ENCODE measurements around the gene GINS2.

GINS2 gene

GRCh38 chr16:85637808-85638647, 50.7 kb downstream of the GINS2 start:
- Histone ChIP-seq H3K9me3 (ENCODE audit: severe bottlenecking) (no peaks in the 10 kb centered on the region), H3K36me3 (peaks cover 54% of the 10 kb centered on the region), H3K27me3 (ENCODE audit: insufficient read depth, low read depth, severe bottlenecking) (no peaks in the 10 kb centered on the region), H3K4me3 (ENCODE audit: low read depth, low read length) (no peak overlapping the region), H3K27ac (no peak overlapping the region)
- DNase-seq = no peak
- no peak for TF ChIP-seq CTCF (IDR thresholded peaks at IDR 0.05; ENCODE audit: low read depth, low read length)

- Histone ChIP-seq H3K27ac (no peak overlapping the region), H3K27me3 (ENCODE audit: insufficient read depth, low read depth, severe bottlenecking) (no peaks in the 10 kb centered on the region), H3K9me3 (ENCODE audit: severe bottlenecking) (no peaks in the 10 kb centered on the region), H3K36me3 (peaks cover 54% of the 10 kb centered on the region), H3K4me3 (ENCODE audit: low read depth, low read length) (no peak overlapping the region)
- TF ChIP-seq CTCF (IDR thresholded peaks at IDR 0.05; ENCODE audit: low read depth, low read length) = no peak
- no peak for DNase-seq
Observed at GRCh38 chr16:85637061-85637807, 51.5 kb downstream of the GINS2 start.

GRCh38 chr16:85636234-85636812, 52.4 kb downstream of the GINS2 start:
- TF ChIP-seq CTCF (IDR thresholded peaks at IDR 0.05; ENCODE audit: low read depth, low read length) = no peak
- H3K36me3 ChIP-seq = peaks cover 48% of the 10 kb centered on the region
- no peak overlapping the region for H3K4me3 ChIP-seq (ENCODE audit: low read depth, low read length)
- H3K27me3 ChIP-seq (ENCODE audit: insufficient read depth, low read depth, severe bottlenecking) = no peaks in the 10 kb centered on the region
- no peak for DNase-seq
- H3K9me3 ChIP-seq (ENCODE audit: severe bottlenecking) = no peaks in the 10 kb centered on the region
- no peak overlapping the region for H3K27ac ChIP-seq

DNA sequence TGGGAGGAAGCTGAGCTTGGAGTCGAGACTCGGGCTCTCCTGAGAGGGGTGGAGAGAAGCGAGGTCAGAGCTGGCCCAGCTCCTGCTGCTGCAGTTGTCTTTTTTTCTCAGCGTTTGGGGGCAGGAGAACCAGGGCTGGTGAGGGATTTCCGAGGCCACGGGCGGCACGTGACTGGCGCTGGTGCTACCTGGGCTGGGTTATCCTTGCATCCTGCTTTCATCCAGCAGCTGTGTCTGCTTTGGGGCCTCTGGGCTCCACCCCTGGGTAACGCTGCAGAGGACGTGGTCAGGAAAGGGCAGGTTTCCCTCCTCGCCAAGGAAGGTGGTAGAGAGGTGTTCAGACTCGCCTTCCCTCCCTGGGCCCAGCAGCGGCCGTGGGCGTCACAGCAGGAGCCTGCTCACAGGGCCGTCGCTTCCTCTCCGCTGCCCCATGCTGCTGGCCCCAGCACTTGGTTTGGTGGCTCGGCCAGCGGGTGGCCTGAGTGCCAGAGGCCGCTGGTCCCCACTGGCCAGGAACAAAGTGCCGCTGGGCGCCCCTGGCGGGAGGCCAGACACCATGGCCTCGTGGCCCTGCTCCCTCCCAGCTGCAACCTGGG, 53.1 kb downstream of the GINS2 start:
- DNase-seq = no peak
- TF ChIP-seq CTCF (IDR thresholded peaks at IDR 0.05; ENCODE audit: low read depth, low read length) = no peak

GRCh38 chr16:85634747-85635544, 53.8 kb downstream of the GINS2 start:
- Histone ChIP-seq H3K27ac (no peak overlapping the region), H3K36me3 (peaks cover 49% of the 10 kb centered on the region), H3K4me3 (ENCODE audit: low read depth, low read length) (no peak overlapping the region), H3K9me3 (ENCODE audit: severe bottlenecking) (no peaks in the 10 kb centered on the region), H3K27me3 (ENCODE audit: insufficient read depth, low read depth, severe bottlenecking) (no peaks in the 10 kb centered on the region)
- no peak for DNase-seq
- TF ChIP-seq CTCF (IDR thresholded peaks at IDR 0.05; ENCODE audit: low read depth, low read length) = peak; percentile 36

More for the DNA sequence above, 53.1 kb downstream of the GINS2 start:
- Histone ChIP-seq H3K27ac (no peak overlapping the region), H3K27me3 (ENCODE audit: insufficient read depth, low read depth, severe bottlenecking) (no peaks in the 10 kb centered on the region), H3K9me3 (ENCODE audit: severe bottlenecking) (no peaks in the 10 kb centered on the region), H3K4me3 (ENCODE audit: low read depth, low read length) (no peak overlapping the region), H3K36me3 (peaks cover 47% of the 10 kb centered on the region)

Measured in WERI-Rb-1 (cell line).